GM23338 (cell line): Measurements from ENCODE around the gene PDIA5. TPM values are rescaled to one million over a fixed set of nuclear protein-coding genes. Genes with fewer than 3 reads are reported as not detected.

Experiments used
- ATAC-seq: fragments of 200-7000 bp; cut with Tn5 transposase; 3 replicates; pipeline ENCODE4 v1.9.1; 2020
- DNase-seq: peaks from one replicate; pipeline ENCODE4 v3.0.0-alpha.2; 2015; ENCODE audit warnings: low spot score
- H2AFZ ChIP-seq: fragments of 200-600 bp; sonication (generic); 2 replicates; pipeline ENCODE4 v1.8.0; 2016; ENCODE audit warnings: antibody characterized with exemption, mild to moderate bottlenecking, moderate library complexity
- H3F3A ChIP-seq: fragments of 200-600 bp; sonication (generic); replicated peaks from 2 replicates; pipeline ENCODE4 v1.8.0; 2017; ENCODE audit warnings: antibody characterized with exemption, mixed run types, low read depth
- H3K27ac ChIP-seq: fragments of 200-600 bp; sonication (generic); 2 replicates; pipeline ENCODE4 v1.6.1; 2016; ENCODE audit warnings: low read depth
- H3K27me3 ChIP-seq: fragments of 200-600 bp; sonication (generic); 2 replicates; pipeline ENCODE4 v1.8.0; 2016; ENCODE audit warnings: mild to moderate bottlenecking, mixed run types, moderate library complexity; ENCODE audit not compliant: insufficient read depth
- H3K36me3 ChIP-seq: fragments of 200-600 bp; sonication (generic); 2 replicates; pipeline ENCODE4 v1.8.0; 2016; ENCODE audit warnings: mild to moderate bottlenecking; ENCODE audit not compliant: insufficient read depth
- H3K4me1 ChIP-seq: fragments of 200-600 bp; sonication (generic); 2 replicates; pipeline ENCODE4 v1.8.0; 2016; ENCODE audit warnings: mild to moderate bottlenecking, moderate library complexity; ENCODE audit not compliant: insufficient read depth
- H3K4me2 ChIP-seq: fragments of 200-600 bp; sonication (generic); 2 replicates; pipeline ENCODE4 v1.7.1; 2017; ENCODE audit warnings: mixed run types
- H3K4me3 ChIP-seq: fragments of 200-600 bp; sonication (generic); 2 replicates; pipeline ENCODE4 v1.6.1; 2016; ENCODE audit warnings: mixed run types
- H3K79me2 ChIP-seq: fragments of 200-600 bp; sonication (generic); replicated peaks from 2 replicates; pipeline ENCODE4 v1.8.0; 2017; ENCODE audit warnings: mild to moderate bottlenecking; ENCODE audit not compliant: insufficient read depth
- H3K9me2 ChIP-seq: fragments of 200-600 bp; sonication (generic); 2 replicates; pipeline ENCODE4 v1.8.0; 2017; ENCODE audit not compliant: insufficient read depth
- H4K20me1 ChIP-seq: fragments of 200-600 bp; sonication (generic); replicated peaks from 2 replicates; pipeline ENCODE4 v1.8.0; 2017; ENCODE audit warnings: mild to moderate bottlenecking; ENCODE audit not compliant: insufficient read depth
- H3K27ac Mint-ChIP-seq: 2 replicates; pipeline ENCODE4 v1.8.0; 2020; ENCODE audit warnings: inconsistent platforms, mild to moderate bottlenecking, moderate library complexity, mixed read lengths
- H3K27me3 Mint-ChIP-seq: 3 replicates; pipeline ENCODE4 v1.8.0; 2022; ENCODE audit warnings: low read depth, mild to moderate bottlenecking, moderate library complexity, mixed read lengths, inconsistent platforms; ENCODE audit not compliant: insufficient read depth, poor library complexity
- H3K36me3 Mint-ChIP-seq: 3 replicates; pipeline ENCODE4 v1.8.0; 2021; ENCODE audit warnings: low read depth, mild to moderate bottlenecking, inconsistent platforms, moderate library complexity, mixed read lengths
- H3K4me1 Mint-ChIP-seq: 3 replicates; pipeline ENCODE4 v1.8.0; 2020; ENCODE audit warnings: mild to moderate bottlenecking, inconsistent platforms, mixed read lengths
- H3K4me3 Mint-ChIP-seq: 3 replicates; pipeline ENCODE4 v1.8.0; 2021; ENCODE audit warnings: moderate library complexity, mild to moderate bottlenecking, inconsistent platforms, mixed read lengths
- H3K9me3 Mint-ChIP-seq: 3 replicates; pipeline ENCODE4 v1.8.0; 2020; ENCODE audit warnings: moderate library complexity, mild to moderate bottlenecking, inconsistent platforms, mixed read lengths
- CTCF ChIP-seq, 2 experiments: fragments of 200-600 bp in 1 of 2; sonication (generic) in 1 of 2; conservative IDR thresholded peaks; 2 replicates each; pipeline versions ENCODE4 v1.5.1 to v1.6.1; 2016 to 2017; ENCODE audit warnings: antibody characterized with exemption in 2 of 2, low read depth in 2 of 2, mild to moderate bottlenecking in 2 of 2, moderate library complexity in 1 of 2
- ETS1 ChIP-seq: IDR thresholded peaks from 2 replicates; pipeline ENCODE4 v1.6.1; 2016; ENCODE audit warnings: antibody characterized with exemption
- EZH2 ChIP-seq: fragments of 200-600 bp; sonication (generic); IDR thresholded peaks from one replicate; pipeline ENCODE4 v1.8.0; 2017; ENCODE audit warnings: antibody characterized with exemption, mild to moderate bottlenecking, low read depth; ENCODE audit not compliant: unreplicated experiment
- EZH2phosphoT487 ChIP-seq: fragments of 200-600 bp; sonication (generic); IDR thresholded peaks from one replicate; pipeline ENCODE4 v1.8.1; 2018; ENCODE audit warnings: antibody characterized with exemption; ENCODE audit not compliant: unreplicated experiment
- JUNB ChIP-seq: IDR thresholded peaks from one replicate; pipeline ENCODE4 v1.6.1; 2016; ENCODE audit warnings: antibody characterized with exemption; ENCODE audit not compliant: unreplicated experiment
- NANOG ChIP-seq: IDR thresholded peaks from 2 replicates; pipeline ENCODE4 v1.6.1; 2016; ENCODE audit warnings: antibody characterized with exemption, borderline replicate concordance
- STAT1 ChIP-seq: IDR thresholded peaks from one replicate; pipeline ENCODE4 v1.6.1; 2016; ENCODE audit warnings: antibody characterized with exemption; ENCODE audit not compliant: unreplicated experiment
- ZNF114 ChIP-seq: fragments of 250-450 bp; sonication (Bioruptor Pico); IDR thresholded peaks from 2 replicates; pipeline ENCODE4 v1.5.0; 2020; ENCODE audit warnings: mild to moderate bottlenecking, moderate library complexity
- ZNF331 ChIP-seq: fragments of 250-450 bp; sonication (Bioruptor Pico); IDR thresholded peaks from 2 replicates; pipeline ENCODE4 v1.5.0; 2020; ENCODE audit warnings: low read depth, mild to moderate bottlenecking, moderate library complexity
- ZNF462 ChIP-seq: fragments of 250-450 bp; sonication (Bioruptor Pico); IDR thresholded peaks from 2 replicates; pipeline ENCODE4 v1.5.0; 2020; ENCODE audit warnings: mild to moderate bottlenecking, moderate library complexity
- polyA plus RNA-seq: library from polyadenylated mRNA; unstranded; fragments of >200 nt; fragmentation: Nextera tagmentation; extraction: Ambion mirVana; gene quantifications from 2 replicates; pipeline ENCODE4 v1.2.1, GENCODE V29; 2016
- total RNA-seq: library from RNA; depleted of rRNA; stranded (reverse); fragments of >200 nt; shearing (Covaris generic); gene quantifications from 2 replicates; pipeline ENCODE4 v1.2.3, GENCODE V29; 2014

PDIA5 gene
- total and polyA plus RNA-seq, 2 experiments from 2014 or later, result 22.9 to 28.1 TPM

- no peaks in the 10 kb centered on the region for H3K27me3 Mint-ChIP-seq
- TF ChIP-seq CTCF (conservative IDR thresholded peaks at IDR 0.05; ENCODE audit: low read depth in 2 of 2), result peak in 1 of 2 experiments; percentile 40; a peak in 2 of 4 replicates
- TF ChIP-seq NANOG, result no peak
- no peaks in the 10 kb centered on the region for H3K27me3 ChIP-seq
- H3K4me1 Mint-ChIP-seq, result peaks cover 6% of the 10 kb centered on the region; the same call in 2 of the 3 replicates
- H3K27ac Mint-ChIP-seq, result no peak overlapping the region
- no peak overlapping the region for H3K27ac ChIP-seq
- H3K4me2 ChIP-seq, result no peak overlapping the region
- H3K36me3 Mint-ChIP-seq, result no peaks in the 10 kb centered on the region
- no peaks in the 10 kb centered on the region for H3K36me3 ChIP-seq
- no peaks in the 10 kb centered on the region for H3K9me3 Mint-ChIP-seq
- DNase-seq (no peak), ATAC-seq (no peak)
- no peaks in the 10 kb centered on the region for H3K79me2 ChIP-seq
- H4K20me1 ChIP-seq, result no peaks in the 10 kb centered on the region
- no peaks in the 10 kb centered on the region for H3K4me1 ChIP-seq
- H3K4me3 Mint-ChIP-seq, result no peak overlapping the region
- no peaks in the 10 kb centered on the region for H3F3A ChIP-seq
- no peaks in the 10 kb centered on the region for H3K9me2 ChIP-seq
- no peak overlapping the region for H3K4me3 ChIP-seq
- H2AFZ ChIP-seq, result no peak overlapping the region
These were observed 30.3 kb upstream of the PDIA5 start for GRCh38 chr3:123036352-123037014.

- DNase-seq (no peak), ATAC-seq (no peak)
- H3K27ac ChIP-seq, result no peak overlapping the region
- H3K4me2 ChIP-seq, result no peak overlapping the region
- H3K27me3 Mint-ChIP-seq, result no peaks in the 10 kb centered on the region
- no peak overlapping the region for H3K4me3 ChIP-seq
- H3K36me3 Mint-ChIP-seq, result no peaks in the 10 kb centered on the region
- H3K4me1 Mint-ChIP-seq, result peaks cover 6% of the 10 kb centered on the region; the same call in 2 of the 3 replicates
- no peaks in the 10 kb centered on the region for H3K9me2 ChIP-seq
- H3K36me3 ChIP-seq, result no peaks in the 10 kb centered on the region
- H3K27ac Mint-ChIP-seq, result no peak overlapping the region
- no peak overlapping the region for H3K4me3 Mint-ChIP-seq
- H3K9me3 Mint-ChIP-seq, result no peaks in the 10 kb centered on the region
- TF ChIP-seq ZNF462 (no peak), EZH2phosphoT487 (no peak), EZH2 (no peak), ZNF331 (CRISPR knock-in tag) (no peak), STAT1 (no peak), ZNF114 (CRISPR knock-in tag) (no peak), ETS1 (no peak), JUNB (no peak)
- H2AFZ ChIP-seq, result no peak overlapping the region
- no peaks in the 10 kb centered on the region for H4K20me1 ChIP-seq
- H3K27me3 ChIP-seq, result no peaks in the 10 kb centered on the region
- no peaks in the 10 kb centered on the region for H3K4me1 ChIP-seq
- H3F3A ChIP-seq, result no peaks in the 10 kb centered on the region
- H3K79me2 ChIP-seq, result no peaks in the 10 kb centered on the region
These were observed 29.8 kb upstream of the PDIA5 start for GRCh38 chr3:123037015-123037375.
